ENCODE data around the gene SCYGR8.

DNA sequence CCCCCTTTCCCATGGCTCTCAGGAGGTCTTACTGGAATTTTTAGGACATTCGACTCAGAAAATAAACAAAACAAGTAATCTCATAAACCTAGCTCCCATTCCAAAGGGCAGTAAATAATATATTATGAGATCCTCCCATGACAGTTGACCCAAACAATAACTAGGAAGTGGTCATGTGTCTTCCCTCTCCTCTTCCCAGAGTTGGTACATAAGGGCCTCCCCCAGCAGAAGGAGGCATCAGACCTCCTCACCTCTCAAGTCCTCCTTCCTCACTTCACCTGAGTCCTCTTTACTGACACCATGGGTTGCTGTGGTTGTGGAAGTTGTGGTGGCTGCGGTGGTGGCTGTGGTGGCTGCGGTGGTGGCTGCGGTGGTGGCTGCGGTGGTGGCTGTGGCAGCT, 17.7 kb upstream of the SCYGR8 start, which contains the start of gene SCYGR7:
- TF ChIP-seq, protein P1, sequence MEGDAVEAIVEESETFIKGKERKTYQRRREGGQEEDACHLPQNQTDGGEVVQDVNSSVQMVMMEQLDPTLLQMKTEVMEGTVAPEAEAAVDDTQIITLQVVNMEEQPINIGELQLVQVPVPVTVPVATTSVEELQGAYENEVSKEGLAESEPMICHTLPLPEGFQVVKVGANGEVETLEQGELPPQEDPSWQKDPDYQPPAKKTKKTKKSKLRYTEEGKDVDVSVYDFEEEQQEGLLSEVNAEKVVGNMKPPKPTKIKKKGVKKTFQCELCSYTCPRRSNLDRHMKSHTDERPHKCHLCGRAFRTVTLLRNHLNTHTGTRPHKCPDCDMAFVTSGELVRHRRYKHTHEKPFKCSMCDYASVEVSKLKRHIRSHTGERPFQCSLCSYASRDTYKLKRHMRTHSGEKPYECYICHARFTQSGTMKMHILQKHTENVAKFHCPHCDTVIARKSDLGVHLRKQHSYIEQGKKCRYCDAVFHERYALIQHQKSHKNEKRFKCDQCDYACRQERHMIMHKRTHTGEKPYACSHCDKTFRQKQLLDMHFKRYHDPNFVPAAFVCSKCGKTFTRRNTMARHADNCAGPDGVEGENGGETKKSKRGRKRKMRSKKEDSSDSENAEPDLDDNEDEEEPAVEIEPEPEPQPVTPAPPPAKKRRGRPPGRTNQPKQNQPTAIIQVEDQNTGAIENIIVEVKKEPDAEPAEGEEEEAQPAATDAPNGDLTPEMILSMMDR (IDR thresholded peaks at IDR 0.05; ENCODE audit: poor library complexity, severe bottlenecking), result no peak
- TF ChIP-seq TAF1 (IDR thresholded peaks at IDR 0.05; ENCODE audit: low read depth), result no peak
- TF ChIP-seq POLR2AphosphoS5 (IDR thresholded peaks at IDR 0.05), result no peak
- TF ChIP-seq SMC3 (conservative IDR thresholded peaks at IDR 0.05; ENCODE audit: poor library complexity), result no peak
- no peak for TF ChIP-seq EZH2 (IDR thresholded peaks at IDR 0.05; ENCODE audit: borderline replicate concordance, insufficient read depth, low read length, poor library complexity, severe bottlenecking)

All from neural cell (in vitro differentiated cells).